Measurements from ENCODE around the gene TEKT5.

Gene TEKT5

GRCh38 chr16:10579965-10580882, 114.5 kb downstream of the TEKT5 start, which contains the start of gene EMP2:
Gene EMP2, minus strand, starts transcription at chr16:10580598. Its CDS starts 32,981 bp downstream, at chr16:10547617.
- DNase-seq (ENCODE audit: low read depth, low spot score), result no peak

GRCh38 chr16:10579575-10579964, 115.2 kb downstream of the TEKT5 start:
- no peak for DNase-seq (ENCODE audit: low read depth, low spot score)

- no peak for DNase-seq (ENCODE audit: low read depth, low spot score)
Measured at GRCh38 chr16:10578474-10579316, 116.0 kb downstream of the TEKT5 start.

Measured in activated CD4-positive, CD25-positive, alpha-beta regulatory T cell treated with anti-CD3 and anti-CD28 coated beads, Interleukin-2, amount 50 U/mL, for 16 hours (primary cell).